Prostate gland (tissue), 2 donors: ENCODE results near the gene RPLP2. TPM values are rescaled to one million over a fixed set of nuclear protein-coding genes. Genes with fewer than 3 reads are reported as not detected.
A peak's percentile ranks its signal among the peaks of the same experiment; 100 is the strongest.

Experiments
- DNase-seq: peaks from one replicate; pipeline ENCODE4 v3.0.0-alpha.2; 2019; ENCODE audit warnings: low spot score
- H3K27ac ChIP-seq, 2 donors: fragments of 200-600 bp; sonication (generic); 2 replicates each; pipeline ENCODE4 v1.5.1; 2017 to 2019
- H3K27me3 ChIP-seq: fragments of 200-600 bp; sonication (generic); replicated peaks from 2 replicates; pipeline ENCODE4 v1.5.1; 2019; ENCODE audit not compliant: insufficient read depth
- H3K36me3 ChIP-seq, 2 donors: fragments of 200-600 bp; sonication (generic); 1 replicate in 1 of 2; 2 replicates in 1 of 2; pipeline versions ENCODE4 v1.5.1 to v1.8.1; 2017 to 2019
- H3K4me1 ChIP-seq: fragments of 200-600 bp; sonication (generic); replicated peaks from 2 replicates; pipeline ENCODE4 v1.5.1; 2019
- H3K4me3 ChIP-seq, 2 donors: fragments of 200-600 bp; sonication (generic); 2 replicates each; pipeline ENCODE4 v1.5.1; 2017 to 2019
- H3K9me3 ChIP-seq: fragments of 200-600 bp; sonication (generic); 2 replicates; pipeline ENCODE4 v1.5.1; 2017
- POLR2A ChIP-seq: fragments of 450-650 bp; IDR thresholded peaks from one replicate; pipeline ENCODE4 v1.6.1; 2016; ENCODE audit warnings: antibody characterized with exemption, mild to moderate bottlenecking
- POLR2AphosphoS5 ChIP-seq: sonication (generic); formaldehyde crosslinking; IDR thresholded peaks from one replicate; pipeline ENCODE4 v1.6.1; 2017; ENCODE audit warnings: antibody characterized with exemption
- WGBS: methylation state at CpG from one replicate; pipeline ENCODE4 v1.1.5; 2018; 5-methylcytosine and 5-hydroxymethylcytosine counted together
- intact Hi-C: fragments of 100-400 bp; cut with DNase I; formaldehyde crosslinking; loops from one replicate; pipeline ENCODE4 v1.14.2; 2022
- total RNA-seq, 2 donors: library from RNA; depleted of rRNA; stranded (reverse); fragments of >200 nt; gene quantifications; one replicate each; pipeline ENCODE4 v1.1.0, GENCODE V29; 2016
- TF ChIP-seq, protein P1 (sequence below), 4 experiments: fragments of 200-600 bp in 2 of 4; fragments of 450-650 bp in 2 of 4; sonication (generic) in 2 of 4; IDR thresholded peaks; 1 replicate in 3 of 4; 2 replicates in 1 of 4; pipeline ENCODE4 v1.5.1; 2016 to 2019; ENCODE audit warnings: antibody characterized with exemption in 4 of 4, mild to moderate bottlenecking in 2 of 4, moderate library complexity in 2 of 4

The RPLP2 gene
- total RNA-seq, 2 donors from 2014 or later, result 431 to 906 TPM

DNA sequence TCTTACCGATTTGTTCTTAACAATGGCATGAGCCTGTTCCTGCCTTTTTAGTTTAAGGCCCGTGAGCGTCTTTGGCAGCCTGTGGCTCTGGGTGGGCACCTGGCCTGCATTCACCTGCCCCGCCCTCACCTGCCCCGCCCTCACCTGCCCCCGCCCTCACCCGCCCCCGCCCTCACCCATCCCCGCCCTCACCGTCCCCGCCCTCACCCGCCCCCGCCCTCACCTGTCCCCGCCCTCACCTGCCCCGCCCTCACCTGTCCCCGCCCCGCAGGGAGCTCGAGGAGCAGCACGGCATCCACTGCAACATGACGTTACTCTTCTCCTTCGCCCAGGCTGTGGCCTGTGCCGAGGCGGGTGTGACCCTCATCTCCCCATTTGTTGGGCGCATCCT is 46.7 kb upstream of the RPLP2 start:
- WGBS, result 51% methylated on average over 13 of the region's 24 CpGs
- no peaks in the 10 kb centered on the region for H3K27me3 ChIP-seq
- H3K9me3 ChIP-seq, result no peaks in the 10 kb centered on the region
- no peak for DNase-seq
- H3K4me3 ChIP-seq, result no peak overlapping the region
- H3K36me3 ChIP-seq, result peaks cover 12 to 31% of the 10 kb centered on the region in 2 donors
- TF ChIP-seq POLR2A, result no peak
- intact Hi-C loops, result no loop called here
- H3K4me1 ChIP-seq, result no peaks in the 10 kb centered on the region
- H3K27ac ChIP-seq, result peak overlapping the region; percentile 5 to 60

- DNase-seq, result no peak
- WGBS, result 83% methylated on average over 22 of the region's 22 CpGs
- Histone ChIP-seq H3K36me3 (peaks cover 12 to 31% of the 10 kb centered on the region in 2 donors), H3K4me3 (no peak overlapping the region), H3K4me1 (no peaks in the 10 kb centered on the region), H3K27me3 (no peaks in the 10 kb centered on the region), H3K27ac (no peak overlapping the region), H3K9me3 (no peaks in the 10 kb centered on the region)
- TF ChIP-seq POLR2AphosphoS5 (no peak), POLR2A (no peak)
- TF ChIP-seq, protein P1, sequence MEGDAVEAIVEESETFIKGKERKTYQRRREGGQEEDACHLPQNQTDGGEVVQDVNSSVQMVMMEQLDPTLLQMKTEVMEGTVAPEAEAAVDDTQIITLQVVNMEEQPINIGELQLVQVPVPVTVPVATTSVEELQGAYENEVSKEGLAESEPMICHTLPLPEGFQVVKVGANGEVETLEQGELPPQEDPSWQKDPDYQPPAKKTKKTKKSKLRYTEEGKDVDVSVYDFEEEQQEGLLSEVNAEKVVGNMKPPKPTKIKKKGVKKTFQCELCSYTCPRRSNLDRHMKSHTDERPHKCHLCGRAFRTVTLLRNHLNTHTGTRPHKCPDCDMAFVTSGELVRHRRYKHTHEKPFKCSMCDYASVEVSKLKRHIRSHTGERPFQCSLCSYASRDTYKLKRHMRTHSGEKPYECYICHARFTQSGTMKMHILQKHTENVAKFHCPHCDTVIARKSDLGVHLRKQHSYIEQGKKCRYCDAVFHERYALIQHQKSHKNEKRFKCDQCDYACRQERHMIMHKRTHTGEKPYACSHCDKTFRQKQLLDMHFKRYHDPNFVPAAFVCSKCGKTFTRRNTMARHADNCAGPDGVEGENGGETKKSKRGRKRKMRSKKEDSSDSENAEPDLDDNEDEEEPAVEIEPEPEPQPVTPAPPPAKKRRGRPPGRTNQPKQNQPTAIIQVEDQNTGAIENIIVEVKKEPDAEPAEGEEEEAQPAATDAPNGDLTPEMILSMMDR (IDR thresholded peaks at IDR 0.05), result no peak
- intact Hi-C loops, result no loop called here
Measured at GRCh38 chr11:763549-764321, 46.0 kb upstream of the RPLP2 start.

DNA sequence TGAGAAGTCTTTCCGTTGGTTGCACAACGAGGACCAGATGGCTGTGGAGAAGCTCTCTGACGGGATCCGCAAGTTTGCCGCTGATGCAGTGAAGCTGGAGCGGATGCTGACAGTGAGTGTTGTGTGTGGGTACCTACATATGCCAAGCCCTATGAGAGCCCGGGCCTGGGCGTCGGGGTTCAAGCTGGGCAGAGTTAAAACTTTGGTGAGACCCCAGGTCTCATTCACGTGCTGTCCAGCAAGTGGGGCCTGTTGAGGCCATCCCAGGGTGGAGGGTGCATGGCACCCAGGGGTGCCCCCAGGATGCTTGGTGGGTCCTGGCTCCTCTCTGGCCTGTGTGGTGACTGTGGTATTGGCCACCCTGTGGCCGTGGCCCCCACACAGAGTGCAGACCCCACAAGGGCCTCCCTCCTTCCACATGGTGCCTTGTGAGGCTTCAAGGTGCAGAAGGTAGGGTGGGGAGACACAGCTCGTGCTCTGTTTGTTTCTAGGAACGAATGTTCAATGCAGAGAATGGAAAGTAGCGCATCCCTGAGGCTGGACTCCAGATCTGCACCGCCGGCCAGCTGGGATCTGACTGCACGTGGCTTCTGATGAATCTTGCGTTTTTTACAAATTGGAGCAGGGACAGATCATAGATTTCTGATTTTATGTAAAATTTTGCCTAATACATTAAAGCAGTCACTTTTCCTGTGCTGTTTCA is 45.3 kb upstream of the RPLP2 start:
- H3K36me3 ChIP-seq, result peaks cover 12 to 31% of the 10 kb centered on the region in 2 donors
- DNase-seq, result no peak
- no peak overlapping the region for H3K27ac ChIP-seq
- H3K9me3 ChIP-seq, result no peaks in the 10 kb centered on the region
- intact Hi-C loops, result no loop called here
- TF ChIP-seq POLR2A, result no peak
- TF ChIP-seq, protein P1 (IDR thresholded peaks at IDR 0.05), result no peak
- TF ChIP-seq POLR2AphosphoS5, result no peak
- WGBS, result 81% methylated on average over 18 of the region's 18 CpGs
- no peaks in the 10 kb centered on the region for H3K27me3 ChIP-seq
- no peaks in the 10 kb centered on the region for H3K4me1 ChIP-seq
- H3K4me3 ChIP-seq, result no peak overlapping the region

DNA sequence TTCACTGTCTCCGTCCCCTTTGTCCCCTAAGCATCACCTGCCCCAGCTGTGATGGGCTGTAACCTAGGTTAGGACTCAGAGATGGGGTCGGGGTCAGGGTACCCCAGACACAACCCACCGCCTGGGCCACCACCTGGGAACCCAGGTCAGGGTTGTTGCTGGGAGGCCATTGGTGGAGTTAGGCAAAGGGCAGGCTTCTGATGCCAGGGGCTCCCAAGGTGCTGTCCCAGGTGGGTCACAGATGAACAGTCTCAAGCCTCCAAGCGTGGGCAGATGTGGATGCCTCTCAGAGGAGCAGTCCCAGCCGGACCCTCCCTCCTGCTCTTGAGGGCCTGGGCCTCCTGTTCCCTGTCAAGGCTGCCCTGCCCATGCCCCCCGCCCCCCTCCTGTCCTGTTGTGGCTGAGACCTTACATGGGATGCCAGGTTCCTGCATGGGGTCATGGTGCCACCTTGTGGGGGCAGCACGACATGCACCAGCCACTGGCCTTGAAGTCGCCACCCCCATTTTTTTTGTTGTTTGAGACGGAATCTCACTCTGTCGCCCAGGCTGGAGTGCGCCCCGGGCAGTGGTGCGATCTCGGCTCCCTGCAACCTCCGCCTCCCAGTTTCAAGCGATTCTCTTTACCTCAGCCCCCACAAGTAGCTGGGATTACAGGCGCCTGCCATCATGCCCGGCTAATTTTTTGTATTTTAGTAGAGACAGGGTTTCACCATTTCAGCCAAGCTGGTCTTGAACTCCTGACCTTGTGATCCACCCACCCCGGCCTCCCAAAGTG is 44.6 kb upstream of the RPLP2 start:
- no peak overlapping the region for H3K4me3 ChIP-seq

GRCh38 chr11:765802-766091 is 44.0 kb upstream of the RPLP2 start:
- H3K27me3 ChIP-seq, result no peaks in the 10 kb centered on the region
- no peak overlapping the region for H3K27ac ChIP-seq
- no peak for TF ChIP-seq POLR2AphosphoS5
- TF ChIP-seq, protein P1 (IDR thresholded peaks at IDR 0.05), result no peak
- TF ChIP-seq POLR2A, result no peak
- H3K4me3 ChIP-seq, result no peak overlapping the region
- H3K4me1 ChIP-seq, result no peaks in the 10 kb centered on the region
- intact Hi-C loops, result no loop called here
- H3K9me3 ChIP-seq, result no peaks in the 10 kb centered on the region
- 98% methylated on average over 8 of the region's 8 CpGs for WGBS
- DNase-seq, result no peak
- H3K36me3 ChIP-seq, result peaks cover 12 to 20% of the 10 kb centered on the region in 2 donors

More for the DNA sequence above, 44.6 kb upstream of the RPLP2 start:
- TF ChIP-seq POLR2AphosphoS5, result no peak
- TF ChIP-seq, protein P1 (IDR thresholded peaks at IDR 0.05), result peak; percentile 22 to 76 (median 54)
- peaks cover 12 to 23% of the 10 kb centered on the region in 2 donors for H3K36me3 ChIP-seq
- 72% methylated on average over 18 of the region's 19 CpGs for WGBS
- H3K4me1 ChIP-seq, result no peaks in the 10 kb centered on the region
- H3K27me3 ChIP-seq, result no peaks in the 10 kb centered on the region
- intact Hi-C loops, result no loop called here
- H3K9me3 ChIP-seq, result no peaks in the 10 kb centered on the region
- DNase-seq, result no peak
- no peak overlapping the region for H3K27ac ChIP-seq
